HepG2 (cell line): ENCODE results near the gene HIF3A. TPM values are rescaled to one million over a fixed set of nuclear protein-coding genes. Genes with fewer than 3 reads are reported as not detected.

Experiments used
- ATAC-seq: fragments of 200-7000 bp; cut with Tn5 transposase; 3 replicates; pipeline ENCODE4 v1.9.1; 2020; ENCODE audit warnings: mild to moderate bottlenecking, moderate library complexity
- BruUV-seq: library from RNA; stranded (reverse); fragments of 400-500 nt; replicated peaks from 2 replicates; lab custom pipeline; 2021; lab: Mats Ljungman, UMichigan
- CTCF ChIA-PET: fragments of 300-600 bp; formaldehyde crosslinking; extraction: SDS; loops from one replicate; lab custom pipeline; 2021; ENCODE audit warnings: low total read pairs, inconsistent platforms, low intra/inter-chr PET ratio; lab: Yijun Ruan, JAX
- POLR2A ChIA-PET: fragments of 350-600 bp; sonication (Branson Sonifier 250); formaldehyde crosslinking; loops from one replicate; lab custom pipeline; 2020; ENCODE audit warnings: antibody characterized with exemption, inconsistent platforms; lab: Yijun Ruan, JAX
- DNase-seq: peaks from one replicate; pipeline ENCODE4 v3.0.0-alpha.2; 2015; ENCODE audit warnings: low spot score
- FAIRE-seq: peaks from 3 replicates; lab custom pipeline; 2011; peaks lifted over from hg19 to GRCh38; lab: Jason Lieb, UNC
- H2AFZ ChIP-seq: one replicate; pipeline ENCODE4 v1.6.1; 2011; ENCODE audit warnings: low read length, inconsistent platforms
- H3K27ac ChIP-seq: fragments of 300-600 bp; 3 replicates; pipeline ENCODE4 v1.8.0; 2011; ENCODE audit warnings: mixed run types, mild to moderate bottlenecking, mixed read lengths, low read length, inconsistent platforms; ENCODE audit not compliant: insufficient read depth; ENCODE audit errors: extremely low read length
- H3K27me3 ChIP-seq, 2 experiments: fragments of 200-600 bp in 1 of 2; 2 replicates in 1 of 2; 3 replicates in 1 of 2; pipeline versions ENCODE4 v1.6.0 to v1.8.0; 2011; ENCODE audit warnings: low read length in 2 of 2, mild to moderate bottlenecking in 2 of 2, moderate library complexity in 2 of 2, inconsistent platforms in 1 of 2; ENCODE audit not compliant: insufficient read depth in 2 of 2, control insufficient read depth in 1 of 2
- H3K36me3 ChIP-seq, 2 experiments: fragments of 200-600 bp in 1 of 2; replicated peaks in 1 of 2; 2 replicates in 1 of 2; 3 replicates in 1 of 2; pipeline versions ENCODE4 v1.5.1 to v1.8.0; 2011; ENCODE audit warnings: low read length in 2 of 2, inconsistent platforms in 1 of 2; ENCODE audit not compliant: insufficient read depth in 2 of 2, control insufficient read depth in 1 of 2
- H3K4me1 ChIP-seq: 2 replicates; pipeline ENCODE4 v1.5.1; 2012; ENCODE audit warnings: low read length, inconsistent platforms; ENCODE audit not compliant: insufficient read depth
- H3K4me2 ChIP-seq: 2 replicates; pipeline ENCODE4 v1.6.0; 2011; ENCODE audit warnings: low read depth, low read length, inconsistent platforms
- H3K4me3 ChIP-seq, 3 experiments: fragments of 200-600 bp in 1 of 3; sonication (generic), shearing (Covaris generic) in 1 of 3; replicated peaks in 1 of 3; 2 replicates each; pipeline ENCODE4 v1.5.1; 2011 to 2016; ENCODE audit warnings: low read length in 3 of 3, inconsistent platforms in 2 of 3, low read depth in 2 of 3, mild to moderate bottlenecking in 2 of 3, control low read depth in 1 of 3, mixed read lengths in 1 of 3; ENCODE audit not compliant: insufficient read depth in 1 of 3
- H3K79me2 ChIP-seq: one replicate; pipeline ENCODE4 v1.6.1; 2011; ENCODE audit warnings: low read length, inconsistent platforms; ENCODE audit not compliant: insufficient read depth
- H3K9ac ChIP-seq: 2 replicates; pipeline ENCODE4 v1.6.0; 2011; ENCODE audit warnings: mild to moderate bottlenecking, low read depth, low read length, inconsistent platforms; ENCODE audit not compliant: insufficient read depth
- H3K9me3 ChIP-seq: 2 replicates; pipeline ENCODE4 v1.5.1; 2012; ENCODE audit warnings: mild to moderate bottlenecking, low read length
- H4K20me1 ChIP-seq: 2 replicates; pipeline ENCODE4 v1.6.0; 2011; ENCODE audit warnings: inconsistent platforms, mild to moderate bottlenecking, low read length, moderate library complexity; ENCODE audit not compliant: insufficient read depth
- FOSL2 ChIP-seq: sonication (generic); formaldehyde crosslinking; IDR thresholded peaks from 2 replicates; pipeline ENCODE4 v1.4.0; 2020; ENCODE audit warnings: missing genetic modification reagents
- GATA4 ChIP-seq: sonication (generic); IDR thresholded peaks from 2 replicates; pipeline ENCODE4 v1.6.1; 2016; ENCODE audit warnings: antibody characterized with exemption, low read depth, borderline replicate concordance
- HOXA5 ChIP-seq: sonication (generic); formaldehyde crosslinking; IDR thresholded peaks from 2 replicates; pipeline ENCODE4 v1.4.0; 2020; ENCODE audit warnings: missing genetic modification reagents
- RAD51 ChIP-seq: fragments of 450-650 bp; IDR thresholded peaks from 2 replicates; pipeline ENCODE4 v1.6.1; 2016; ENCODE audit warnings: borderline replicate concordance
- ZNF10 ChIP-seq: sonication (generic); formaldehyde crosslinking; IDR thresholded peaks from 2 replicates; pipeline ENCODE4 v1.4.0; 2020; ENCODE audit warnings: mild to moderate bottlenecking, low read depth, missing genetic modification reagents, borderline replicate concordance
- ZNF331 ChIP-seq: sonication (generic); formaldehyde crosslinking; IDR thresholded peaks from 2 replicates; pipeline ENCODE4 v1.4.0; 2020; ENCODE audit warnings: missing genetic modification reagents
- ZNF549 ChIP-seq: sonication (generic); formaldehyde crosslinking; IDR thresholded peaks from 2 replicates; pipeline ENCODE4 v1.5.0; 2020; ENCODE audit warnings: missing genetic modification reagents
- WGBS: methylation state at CpG from one replicate; pipeline ENCODE4 v1.1.6; 2017; ENCODE audit warnings: low lambda C conversion rate; 5-methylcytosine and 5-hydroxymethylcytosine counted together
- in situ Hi-C: cut with HindIII; loops from 2 replicates; pipeline ENCODE4 v1.10.0; 2017; ENCODE audit warnings: low pct_unique_long_range_greater_than_20kb; ENCODE audit not compliant: extremely low pct_ligation_motif_present
- intact Hi-C: fragments of 100-400 bp; cut with micrococcal nuclease; formaldehyde crosslinking; loops from one replicate; pipeline ENCODE4 v1.10.0; 2022; ENCODE audit not compliant: unreplicated experiment
- polyA plus RNA-seq, 8 experiments: library from polyadenylated mRNA; depleted of rRNA in 3 of 8; stranded (reverse) in 7 of 8; unstranded in 1 of 8; fragments of >200 nt; fragmentation: Illumina TruSeq in 4 of 8; extraction: Trizol in 4 of 8; gene quantifications; 2 replicates each; pipeline versions ENCODE4 v1.2.1 to v1.2.3, GENCODE V29; 2011 to 2016; ENCODE audit warnings: low read depth in 4 of 8, missing spikeins in 1 of 8, mixed read lengths in 1 of 8; ENCODE audit not compliant: insufficient read depth in 1 of 8
- total RNA-seq, 5 experiments: library from RNA; depleted of rRNA; stranded (reverse); fragments of >200 nt; fragmentation: Illumina TruSeq; extraction: Trizol; gene quantifications; 2 replicates each; pipeline ENCODE4 v1.2.3, GENCODE V29; 2016; ENCODE audit warnings: low read depth in 1 of 5

The HIF3A gene
- total and polyA plus RNA-seq, 2 of the 13 experiments (the other 11 are each of a cell fraction or from before 2014, with no cell fraction given) = 0.09 to 0.22 TPM

DNA sequence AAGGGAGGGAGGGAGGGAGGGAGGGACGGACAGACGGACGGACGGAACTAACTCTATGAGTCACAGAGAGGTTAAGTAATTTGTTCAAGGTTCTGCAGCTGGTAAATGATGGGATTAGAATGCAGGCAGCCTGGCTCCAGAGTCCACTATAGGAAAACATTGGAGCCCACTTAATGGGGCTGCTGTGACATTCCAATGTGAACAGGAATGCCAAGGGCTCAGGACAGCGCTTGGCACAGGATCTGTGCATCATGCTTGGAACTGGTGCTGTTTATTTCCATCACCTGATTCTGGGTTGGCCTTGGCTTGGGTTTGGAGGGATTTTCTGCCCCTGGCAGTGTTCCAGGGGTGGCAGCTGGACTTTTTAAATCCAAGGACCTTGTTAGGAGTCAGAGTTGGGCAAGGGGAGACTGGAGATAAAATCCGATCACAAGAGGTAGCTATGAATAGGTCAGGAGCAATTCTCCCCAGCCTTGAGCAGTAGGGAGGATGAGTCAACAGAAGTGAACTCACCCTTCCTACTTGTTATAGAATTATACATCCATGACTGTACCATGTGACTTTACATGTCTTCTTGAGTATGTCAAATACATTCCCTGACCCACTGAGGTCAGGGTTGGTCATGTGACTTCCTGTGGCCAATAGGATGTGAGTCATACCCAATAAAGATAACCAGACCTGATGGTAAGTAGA lies 7.8 kb upstream of the HIF3A start (continued):
- TF ChIP-seq FOSL2 = peak; percentile 15; the same call in 1 of the 2 replicates
- TF ChIP-seq GATA4 = no peak
- peak; percentile 44; the same call in 1 of the 2 replicates for TF ChIP-seq RAD51
- TF ChIP-seq HOXA5 = no peak

DNA sequence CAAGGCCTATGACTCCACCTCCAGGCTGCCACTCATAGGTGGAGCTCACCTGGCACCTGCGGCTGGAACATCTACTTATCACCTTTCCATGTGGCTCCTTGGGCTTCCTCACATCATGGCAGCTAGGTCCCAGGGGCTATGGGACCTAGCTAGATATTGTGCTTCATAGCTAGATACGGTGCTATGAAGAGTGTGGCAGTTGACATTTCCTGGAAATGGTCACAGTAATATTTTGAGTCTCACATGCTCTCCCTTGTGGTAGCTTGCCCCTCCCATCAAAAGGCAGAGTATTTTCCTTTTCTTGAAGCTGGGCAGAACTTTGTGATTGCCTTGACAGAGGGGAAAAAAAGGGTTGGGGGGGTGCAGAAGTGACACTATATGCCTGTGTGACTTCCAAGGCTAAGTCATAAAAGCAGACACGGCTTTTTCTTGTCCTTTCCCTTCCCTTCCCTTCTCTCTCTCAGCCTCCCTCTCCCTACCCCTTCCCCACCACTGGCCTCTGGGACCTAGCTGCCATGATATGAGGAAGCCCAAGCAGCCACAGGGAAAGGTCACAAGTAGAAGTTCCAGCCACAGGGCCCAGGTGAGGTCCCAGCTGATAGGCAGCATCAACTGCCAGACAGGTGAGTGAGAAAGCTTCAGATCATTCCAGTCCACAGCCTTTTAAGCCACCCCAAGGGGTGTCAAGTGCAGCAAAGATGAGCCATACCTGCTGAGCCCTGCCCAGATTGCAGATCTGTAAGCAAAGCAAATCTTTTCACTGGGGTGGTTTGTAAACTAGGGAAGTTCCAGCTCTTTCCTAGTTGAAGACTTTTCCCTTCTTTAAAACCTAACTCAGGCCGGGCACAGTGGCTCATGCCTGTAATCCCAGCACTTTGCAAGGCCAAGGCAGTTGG lies 6.9 kb upstream of the HIF3A start:
- Histone ChIP-seq H3K9ac (no peak overlapping the region), H3K79me2 (no peaks in the 10 kb centered on the region), H3K9me3 (no peaks in the 10 kb centered on the region; the same call in 1 of the 2 replicates), H3K4me2 (no peak overlapping the region), H3K27ac (no peak overlapping the region), H3K36me3 (no peaks in the 10 kb centered on the region), H3K4me1 (peaks cover 9% of the 10 kb centered on the region; the same call in 1 of the 2 replicates), H3K27me3 (no peaks in the 10 kb centered on the region), H4K20me1 (no peaks in the 10 kb centered on the region), H3K4me3 (no peak overlapping the region), H2AFZ (no peak overlapping the region)
- intact Hi-C loops = loop anchor here (10.0 kb wide), 1 partner anchor 225 kb away; no protein-coding TSS in a partner anchor
- no TSS peak for BruUV-seq
- in situ Hi-C loops = loop anchor here (10.0 kb wide), 1 partner anchor 105 kb away; no protein-coding TSS in a partner anchor
- no peak for FAIRE-seq
- 32% methylated on average over 4 of the region's 4 CpGs for WGBS
- TF ChIP-seq ZNF331 (CRISPR knock-in tag) (peak; percentile 97), ZNF10 (CRISPR knock-in tag) (no peak), ZNF549 (CRISPR knock-in tag) (no peak)
- CTCF ChIA-PET = no interaction called here
- POLR2A ChIA-PET = no interaction called here
- no peak for ATAC-seq
- DNase-seq = no peak
